ENCODE measurements around the gene QRICH1.

QRICH1 gene

GRCh38 chr3:49028673-49029562, 65.0 kb downstream of the QRICH1 start, which contains the start of gene IMPDH2:
Gene IMPDH2 (minus strand): TSS chr3:49029398. CDS start chr3:49029350, 48 bp downstream.
- Histone ChIP-seq H3K9me3 (ENCODE audit: control insufficient read depth, insufficient read depth, low read length) (no peaks in the 10 kb centered on the region), H3K27ac (ENCODE audit: low read depth, low read length) (peak within 1 kb of the TSS; percentile 59), H3K9me2 (replicated peaks; ENCODE audit: control insufficient read depth, low read length) (no peaks in the 10 kb centered on the region), H3K36me3 (ENCODE audit: control insufficient read depth, low read length) (peaks cover 94% of the 10 kb centered on the region), H3K4me2 (ENCODE audit: low read length) (peak within 1 kb of the TSS; percentile 94), H3F3A (ENCODE audit: control insufficient read depth, insufficient read depth) (peaks cover 42% of the 10 kb centered on the region), H3K4me3 (ENCODE audit: low read length) (peak within 1 kb of the TSS; percentile 91), H3K4me1 (ENCODE audit: control insufficient read depth, low read length) (peaks cover 51% of the 10 kb centered on the region), H3K27me3 (ENCODE audit: control insufficient read depth, low read length) (no peaks in the 10 kb centered on the region), H4K20me1 (ENCODE audit: control insufficient read depth, insufficient read depth, low read depth, low read length) (peaks cover 4% of the 10 kb centered on the region; the same call in 1 of the 2 replicates), H3K79me2 (ENCODE audit: control insufficient read depth, low read length) (peaks cover 54% of the 10 kb centered on the region)
- no peak for TF ChIP-seq EZH2phosphoT487 (IDR thresholded peaks at IDR 0.05; ENCODE audit: borderline replicate concordance, low read length)
- TF ChIP-seq, protein P1, sequence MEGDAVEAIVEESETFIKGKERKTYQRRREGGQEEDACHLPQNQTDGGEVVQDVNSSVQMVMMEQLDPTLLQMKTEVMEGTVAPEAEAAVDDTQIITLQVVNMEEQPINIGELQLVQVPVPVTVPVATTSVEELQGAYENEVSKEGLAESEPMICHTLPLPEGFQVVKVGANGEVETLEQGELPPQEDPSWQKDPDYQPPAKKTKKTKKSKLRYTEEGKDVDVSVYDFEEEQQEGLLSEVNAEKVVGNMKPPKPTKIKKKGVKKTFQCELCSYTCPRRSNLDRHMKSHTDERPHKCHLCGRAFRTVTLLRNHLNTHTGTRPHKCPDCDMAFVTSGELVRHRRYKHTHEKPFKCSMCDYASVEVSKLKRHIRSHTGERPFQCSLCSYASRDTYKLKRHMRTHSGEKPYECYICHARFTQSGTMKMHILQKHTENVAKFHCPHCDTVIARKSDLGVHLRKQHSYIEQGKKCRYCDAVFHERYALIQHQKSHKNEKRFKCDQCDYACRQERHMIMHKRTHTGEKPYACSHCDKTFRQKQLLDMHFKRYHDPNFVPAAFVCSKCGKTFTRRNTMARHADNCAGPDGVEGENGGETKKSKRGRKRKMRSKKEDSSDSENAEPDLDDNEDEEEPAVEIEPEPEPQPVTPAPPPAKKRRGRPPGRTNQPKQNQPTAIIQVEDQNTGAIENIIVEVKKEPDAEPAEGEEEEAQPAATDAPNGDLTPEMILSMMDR (IDR thresholded peaks at IDR 0.05; ENCODE audit: low read depth, low read length, poor library complexity, severe bottlenecking), result peak; percentile 38

GRCh38 chr3:49028298-49028672, 65.6 kb downstream of the QRICH1 start:
- Histone ChIP-seq H3K9me2 (replicated peaks; ENCODE audit: control insufficient read depth, low read length) (no peaks in the 10 kb centered on the region), H3K27ac (ENCODE audit: low read depth, low read length) (peak overlapping the region; percentile 59), H3K4me1 (ENCODE audit: control insufficient read depth, low read length) (peaks cover 56% of the 10 kb centered on the region), H3F3A (ENCODE audit: control insufficient read depth, insufficient read depth) (peaks cover 43% of the 10 kb centered on the region), H3K4me3 (ENCODE audit: low read length) (peak overlapping the region; percentile 91), H3K79me2 (ENCODE audit: control insufficient read depth, low read length) (peaks cover 60% of the 10 kb centered on the region), H3K27me3 (ENCODE audit: control insufficient read depth, low read length) (no peaks in the 10 kb centered on the region), H4K20me1 (ENCODE audit: control insufficient read depth, insufficient read depth, low read depth, low read length) (peaks cover 4% of the 10 kb centered on the region; the same call in 1 of the 2 replicates), H3K4me2 (ENCODE audit: low read length) (peak overlapping the region; percentile 94), H3K9me3 (ENCODE audit: control insufficient read depth, insufficient read depth, low read length) (no peaks in the 10 kb centered on the region), H3K36me3 (ENCODE audit: control insufficient read depth, low read length) (peaks cover 96% of the 10 kb centered on the region)
- no peak for TF ChIP-seq EZH2phosphoT487 (IDR thresholded peaks at IDR 0.05; ENCODE audit: borderline replicate concordance, low read length)

DNA sequence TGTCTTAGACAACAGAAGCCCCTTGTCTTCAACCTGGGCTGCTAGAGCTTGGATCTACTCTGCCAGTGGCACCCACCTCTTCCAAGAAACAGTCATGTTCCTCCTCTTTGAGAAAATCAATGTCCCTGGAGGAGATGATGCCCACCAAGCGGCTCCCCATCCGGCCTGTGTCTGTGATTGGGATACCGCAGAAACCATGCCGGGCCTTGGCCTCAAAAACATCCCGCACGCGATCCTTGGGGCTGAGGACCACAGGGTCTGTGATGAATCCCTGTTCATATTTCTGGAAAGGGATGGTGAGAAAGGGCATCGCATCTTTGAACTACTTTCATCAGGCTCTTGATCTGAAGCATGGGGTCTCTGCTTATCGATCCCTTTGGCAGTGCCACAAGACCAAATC, 66.2 kb downstream of the QRICH1 start:
- Histone ChIP-seq H3K9me2 (replicated peaks; ENCODE audit: control insufficient read depth, low read length) (no peaks in the 10 kb centered on the region), H3K4me1 (ENCODE audit: control insufficient read depth, low read length) (peaks cover 61% of the 10 kb centered on the region), H4K20me1 (ENCODE audit: control insufficient read depth, insufficient read depth, low read depth, low read length) (peaks cover 4% of the 10 kb centered on the region; the same call in 1 of the 2 replicates), H3F3A (ENCODE audit: control insufficient read depth, insufficient read depth) (peaks cover 47% of the 10 kb centered on the region), H3K4me3 (ENCODE audit: low read length) (peak overlapping the region; percentile 91), H3K27me3 (ENCODE audit: control insufficient read depth, low read length) (no peaks in the 10 kb centered on the region), H3K9me3 (ENCODE audit: control insufficient read depth, insufficient read depth, low read length) (no peaks in the 10 kb centered on the region), H3K4me2 (ENCODE audit: low read length) (peak overlapping the region; percentile 94), H3K79me2 (ENCODE audit: control insufficient read depth, low read length) (peaks cover 66% of the 10 kb centered on the region), H3K27ac (ENCODE audit: low read depth, low read length) (0 out of 2 replicates have a peak overlapping the region, but pooled peaks have one; percentile 2), H3K36me3 (ENCODE audit: control insufficient read depth, low read length) (peaks cover 96% of the 10 kb centered on the region)
- no peak for TF ChIP-seq EZH2phosphoT487 (IDR thresholded peaks at IDR 0.05; ENCODE audit: borderline replicate concordance, low read length)
- TF ChIP-seq, protein P1 (IDR thresholded peaks at IDR 0.05; ENCODE audit: low read depth, low read length, poor library complexity, severe bottlenecking), result no peak

- H3F3A ChIP-seq (ENCODE audit: control insufficient read depth, insufficient read depth), result peaks cover 43% of the 10 kb centered on the region
- H3K4me2 ChIP-seq (ENCODE audit: low read length), result peak overlapping the region; percentile 94
- H3K27me3 ChIP-seq (ENCODE audit: control insufficient read depth, low read length), result no peaks in the 10 kb centered on the region
- H3K79me2 ChIP-seq (ENCODE audit: control insufficient read depth, low read length), result peaks cover 73% of the 10 kb centered on the region
- peaks cover 4% of the 10 kb centered on the region; the same call in 1 of the 2 replicates for H4K20me1 ChIP-seq (ENCODE audit: control insufficient read depth, insufficient read depth, low read depth, low read length)
- peak overlapping the region; percentile 7 for H3K4me3 ChIP-seq (ENCODE audit: low read length)
- peaks cover 61% of the 10 kb centered on the region for H3K4me1 ChIP-seq (ENCODE audit: control insufficient read depth, low read length)
- no peaks in the 10 kb centered on the region for H3K9me2 ChIP-seq (replicated peaks; ENCODE audit: control insufficient read depth, low read length)
- H3K27ac ChIP-seq (ENCODE audit: low read depth, low read length), result no peak overlapping the region
- no peaks in the 10 kb centered on the region for H3K9me3 ChIP-seq (ENCODE audit: control insufficient read depth, insufficient read depth, low read length)
- peaks cover 92% of the 10 kb centered on the region for H3K36me3 ChIP-seq (ENCODE audit: control insufficient read depth, low read length)
- no peak for TF ChIP-seq EZH2phosphoT487 (IDR thresholded peaks at IDR 0.05; ENCODE audit: borderline replicate concordance, low read length)
- TF ChIP-seq, protein P1 (IDR thresholded peaks at IDR 0.05; ENCODE audit: low read depth, low read length, poor library complexity, severe bottlenecking), result no peak
These were observed 67.3 kb downstream of the QRICH1 start for GRCh38 chr3:49026536-49026935.

Measured in DOHH2 (cell line).